NCI-H510A (cell line): ENCODE results near the gene ULBP3.
"Not testable (repeated sequence)": the region's sequence is repeated elsewhere in the genome, so short reads cannot be mapped to it uniquely, and the experiment has no call there.

ENCODE experiments used
- DNase-seq: peaks from one replicate; lab custom pipeline; 2025; lab: John Stamatoyannopoulos, UW

ULBP3 gene

GRCh38 chr6:150015281-150016001 is 53.5 kb downstream of the ULBP3 start:
- not testable (repeated sequence) for DNase-seq

DNA sequence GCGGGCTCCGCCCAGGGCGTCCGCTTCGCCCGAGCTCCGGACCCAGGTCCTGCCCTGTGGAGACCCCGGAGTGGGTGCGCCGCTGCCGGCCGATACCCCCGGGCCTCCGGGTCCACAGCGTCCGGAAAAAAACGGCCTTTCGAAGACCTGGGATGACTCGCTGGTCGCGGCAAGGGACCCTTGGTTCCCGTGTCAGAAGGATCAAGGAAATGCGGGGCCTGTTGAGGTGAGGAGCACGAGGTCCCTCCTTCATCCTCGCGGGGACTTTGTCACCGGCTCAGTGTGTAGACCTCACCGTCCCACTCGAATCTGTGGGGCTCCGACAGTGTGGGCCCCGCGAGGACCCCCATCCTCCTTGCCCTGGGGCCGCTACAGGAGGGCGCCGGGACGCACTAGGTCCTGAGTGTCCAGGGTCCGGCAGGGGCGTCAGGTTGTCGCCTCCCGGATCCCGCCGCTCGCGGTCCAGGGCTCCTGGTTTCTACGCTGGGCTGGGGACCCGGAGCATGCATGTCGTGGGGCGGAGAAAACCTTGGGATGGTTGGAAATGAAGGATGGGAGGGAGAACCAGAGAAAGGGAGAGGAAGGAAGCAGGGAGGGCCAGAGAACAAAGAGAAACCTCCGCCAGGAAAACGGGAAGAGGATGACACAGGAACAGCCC is 54.2 kb downstream of the ULBP3 start:
- not testable (repeated sequence) for DNase-seq

GRCh38 chr6:150013785-150014622 is 54.9 kb downstream of the ULBP3 start:
- DNase-seq = not testable (repeated sequence)

- not testable (repeated sequence) for DNase-seq
Measured at GRCh38 chr6:150012846-150013784, 55.8 kb downstream of the ULBP3 start.
